HG02973 (cell line): ENCODE data around the gene FJX1.
"Not testable (repeated sequence)": the region's sequence is repeated elsewhere in the genome, so short reads cannot be mapped to it uniquely, and the experiment has no call there.

Experiments used
- ATAC-seq: cut with Tn5 transposase; IDR thresholded peaks from one replicate; pipeline ENCODE4 v1.9.1; 2021; ENCODE audit warnings: moderate library complexity; ENCODE audit not compliant: unreplicated experiment

Gene FJX1

DNA sequence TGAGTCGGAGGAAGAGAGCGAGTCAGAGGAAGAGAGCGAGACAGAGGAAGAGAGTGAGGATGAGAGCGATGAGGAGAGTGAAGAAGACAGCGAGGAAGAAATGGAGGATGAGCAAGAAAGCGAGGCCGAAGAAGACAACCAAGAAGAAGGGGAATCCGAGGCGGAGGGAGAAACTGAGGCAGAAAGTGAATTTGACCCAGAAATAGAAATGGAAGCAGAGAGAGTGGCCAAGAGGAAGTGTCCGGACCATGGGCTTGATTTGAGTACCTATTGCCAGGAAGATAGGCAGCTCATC lies 45.1 kb downstream of the FJX1 start:
- ATAC-seq: no peak

DNA sequence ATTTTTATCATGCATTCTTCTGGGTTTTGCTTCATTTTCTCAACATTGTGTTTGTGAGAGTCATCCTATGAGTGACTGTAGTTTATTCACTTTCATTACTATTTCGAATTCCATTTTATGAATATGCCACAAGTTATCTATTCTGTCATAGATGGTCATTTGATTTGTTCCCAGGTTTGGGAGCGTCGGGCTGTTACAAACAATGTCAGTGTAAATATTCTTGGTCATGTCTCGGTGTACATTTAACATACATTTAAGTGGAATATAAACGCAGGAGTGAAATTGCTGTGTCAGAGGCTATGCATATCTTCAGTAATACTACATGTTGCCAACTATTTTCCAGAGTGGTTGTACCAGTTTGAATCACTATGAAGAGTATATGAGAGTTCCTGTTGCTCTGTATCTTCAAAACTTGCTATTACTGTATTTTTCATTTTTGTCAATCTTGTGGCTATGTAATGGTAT lies 46.7 kb downstream of the FJX1 start:
- ATAC-seq: no peak

DNA sequence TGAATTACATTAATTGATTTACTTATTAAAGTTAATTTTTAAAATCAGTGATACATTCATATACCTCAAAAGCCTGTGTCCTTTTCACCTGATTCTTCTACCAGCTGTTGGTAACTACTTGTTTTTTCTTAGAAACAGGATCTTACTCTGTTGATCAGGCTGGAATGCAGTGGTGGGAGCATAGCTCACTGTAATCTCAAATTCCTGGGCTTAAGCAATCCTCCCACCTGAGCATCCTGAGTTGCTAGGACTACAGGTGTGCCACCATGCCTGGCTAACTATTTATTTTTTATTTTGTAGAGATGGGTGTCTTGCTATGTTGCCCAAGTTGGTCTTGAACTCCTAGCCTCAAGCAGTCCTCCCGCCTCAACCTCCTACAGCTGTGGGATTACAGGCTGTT lies 49.0 kb downstream of the FJX1 start:
- no peak for ATAC-seq

DNA sequence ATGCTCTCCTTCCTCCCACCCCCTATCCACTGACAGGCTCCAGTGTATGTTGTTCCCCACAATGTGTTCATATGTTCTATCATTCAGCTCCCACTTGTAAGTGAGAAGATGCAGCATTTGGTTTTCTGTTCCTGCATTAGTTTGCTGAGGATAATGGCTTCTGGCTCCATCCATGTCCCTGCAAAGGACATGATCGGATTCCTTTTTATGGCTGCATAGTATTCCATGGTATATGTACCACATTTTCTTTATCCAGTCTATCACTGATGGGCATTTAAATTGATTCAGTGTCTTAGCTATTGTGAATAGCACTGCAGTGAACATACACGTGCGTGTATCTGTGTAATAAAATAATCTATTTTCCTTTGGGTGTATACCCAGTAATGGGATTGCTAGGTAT lies 50.1 kb downstream of the FJX1 start:
- ATAC-seq: not testable (repeated sequence)
